Adrenal gland (tissue), 5 donors: ENCODE data around the gene ARHGEF33.

Experiments used
- CTCF ChIP-seq, 6 experiments: fragments of 450-650 bp in 4 of 6; fragments of 200-600 bp in 2 of 6; sonication (generic) in 1 of 6; IDR thresholded peaks; 1 replicate in 5 of 6; 2 replicates in 1 of 6; pipeline versions ENCODE4 v1.5.1 to v1.8.0; 2016 to 2021; ENCODE audit warnings: antibody characterized with exemption in 6 of 6, mild to moderate bottlenecking in 2 of 6, moderate library complexity in 1 of 6
- POLR2A ChIP-seq, 2 donors: fragments of 450-650 bp; IDR thresholded peaks; one replicate each; pipeline ENCODE4 v1.6.1; 2017; ENCODE audit warnings: antibody characterized with exemption in 2 of 2, mild to moderate bottlenecking in 2 of 2, moderate library complexity in 1 of 2
- donor health status: DM: no; HTN: no; CAD: no.

- no peak for TF ChIP-seq CTCF (IDR thresholded peaks at IDR 0.05)
- TF ChIP-seq POLR2A (IDR thresholded peaks at IDR 0.05) = no peak
Observed at GRCh38 chr2:38934742-38935141, 45.1 kb downstream of the ARHGEF33 start.
